K562 (cell line): ENCODE data around the gene GALNS. TPM values are rescaled to one million over a fixed set of nuclear protein-coding genes. Genes with fewer than 3 reads are reported as not detected.

Source experiments
- GATAD2B ChIP-seq: fragments of 450-650 bp; IDR thresholded peaks from 2 replicates; pipeline ENCODE4 v1.6.1; 2017; ENCODE audit warnings: mild to moderate bottlenecking, borderline replicate concordance
- L3MBTL2 ChIP-seq: fragments of 450-650 bp; IDR thresholded peaks from 2 replicates; pipeline ENCODE4 v1.6.1; 2016; ENCODE audit warnings: mild to moderate bottlenecking, moderate library complexity
- MAFF ChIP-seq: IDR thresholded peaks from 2 replicates; pipeline ENCODE4 v1.6.1; 2012; ENCODE audit warnings: low read length, improper control_type of control experiment
- NONO ChIP-seq, 2 experiments: fragments of 200-400 bp in 1 of 2; fragments of 450-650 bp in 1 of 2; formaldehyde crosslinking in 1 of 2; IDR thresholded peaks; 2 replicates each; pipeline ENCODE4 v1.6.1; 2017; ENCODE audit warnings: low read depth in 2 of 2, mild to moderate bottlenecking in 2 of 2, moderate library complexity in 2 of 2, low read length in 1 of 2
- PHTF2 ChIP-seq: fragments of 250-450 bp; sonication (Bioruptor Pico); IDR thresholded peaks from 2 replicates; pipeline ENCODE4 v1.5.0; 2021; ENCODE audit warnings: mild to moderate bottlenecking
- SRF ChIP-seq, 2 experiments: fragments of 250-450, 450-650 bp in 1 of 2; sonication (Bioruptor Pico) in 1 of 2; sonication (generic) in 1 of 2; formaldehyde crosslinking; IDR thresholded peaks; 2 replicates each; pipeline versions ENCODE4 v1.5.0 to v1.5.1; 2020 to 2022; ENCODE audit warnings: mild to moderate bottlenecking in 1 of 2, missing genetic modification reagents in 1 of 2
- TCF7L2 ChIP-seq: fragments of 150-350 bp; IDR thresholded peaks from 2 replicates; pipeline ENCODE4 v1.6.1; 2016; ENCODE audit warnings: low read depth, mild to moderate bottlenecking, low read length, moderate library complexity
- ZEB2 ChIP-seq: fragments of 450-650 bp; IDR thresholded peaks from 2 replicates; pipeline ENCODE4 v1.6.1; 2016
- polyA plus RNA-seq, 8 experiments: library from polyadenylated mRNA; depleted of rRNA in 4 of 8; stranded (reverse) in 5 of 8; unstranded in 3 of 8; fragments of >200 nt; fragmentation: Nextera tagmentation in 2 of 8; fragmentation: Illumina TruSeq in 1 of 8; extraction: Ambion mirVana in 2 of 8; extraction: Trizol in 1 of 8; gene quantifications; 2 replicates each; pipeline versions ENCODE4 v1.2.1 to v1.2.3, GENCODE V29; 2011 to 2014; ENCODE audit warnings: inconsistent platforms in 1 of 8, missing spikeins in 1 of 8
- total RNA-seq, 7 experiments: library from RNA; depleted of rRNA in 6 of 7; stranded (reverse); fragments of >200 nt in 6 of 7; fragmentation: Illumina TruSeq in 2 of 7; extraction: Trizol in 2 of 7; gene quantifications; 2 replicates each; pipeline versions ENCODE4 v1.2.1 to v1.2.3, GENCODE V29; 2011 to 2021; ENCODE audit warnings: low replicate concordance in 1 of 7
- TF ChIP-seq, protein P1 (sequence below): fragments of 200-800 bp; sonication (Bioruptor generic); IDR thresholded peaks from 2 replicates; pipeline ENCODE4 v1.6.1; 2017; ENCODE audit warnings: missing genetic modification characterization, missing compliant biosample characterization
- TF ChIP-seq, protein P2 (sequence below): sonication (generic); formaldehyde crosslinking; IDR thresholded peaks from 2 replicates; pipeline ENCODE4 v1.8.0; 2022; ENCODE audit warnings: mild to moderate bottlenecking, missing genetic modification reagents
- TF ChIP-seq, protein P3 (sequence below): fragments of 250-450 bp; sonication (Bioruptor Pico); IDR thresholded peaks from 2 replicates; pipeline ENCODE4 v1.9.0; 2021; ENCODE audit warnings: mild to moderate bottlenecking, inconsistent platforms
- TF ChIP-seq, protein P4 (sequence below): sonication (generic); formaldehyde crosslinking; IDR thresholded peaks from 2 replicates; pipeline ENCODE4 v1.8.1; 2023; ENCODE audit warnings: mild to moderate bottlenecking, missing genetic modification reagents, moderate library complexity
- TF ChIP-seq, protein P5 (sequence below): fragments of 450-650 bp; IDR thresholded peaks from 2 replicates; pipeline ENCODE4 v1.6.1; 2018; ENCODE audit not compliant: partially characterized antibody
- TF ChIP-seq, protein P6 (sequence below): fragments of 250-450 bp; sonication (Bioruptor Pico); IDR thresholded peaks from 2 replicates; pipeline ENCODE4 v1.4.0; 2020; ENCODE audit warnings: mild to moderate bottlenecking

Gene GALNS
- total and polyA plus RNA-seq, 9 of the 15 experiments (the other 6 are each of a cell fraction or from before 2014, with no cell fraction given) = 0.38 to 13.2 (median 4.3) TPM

DNA sequence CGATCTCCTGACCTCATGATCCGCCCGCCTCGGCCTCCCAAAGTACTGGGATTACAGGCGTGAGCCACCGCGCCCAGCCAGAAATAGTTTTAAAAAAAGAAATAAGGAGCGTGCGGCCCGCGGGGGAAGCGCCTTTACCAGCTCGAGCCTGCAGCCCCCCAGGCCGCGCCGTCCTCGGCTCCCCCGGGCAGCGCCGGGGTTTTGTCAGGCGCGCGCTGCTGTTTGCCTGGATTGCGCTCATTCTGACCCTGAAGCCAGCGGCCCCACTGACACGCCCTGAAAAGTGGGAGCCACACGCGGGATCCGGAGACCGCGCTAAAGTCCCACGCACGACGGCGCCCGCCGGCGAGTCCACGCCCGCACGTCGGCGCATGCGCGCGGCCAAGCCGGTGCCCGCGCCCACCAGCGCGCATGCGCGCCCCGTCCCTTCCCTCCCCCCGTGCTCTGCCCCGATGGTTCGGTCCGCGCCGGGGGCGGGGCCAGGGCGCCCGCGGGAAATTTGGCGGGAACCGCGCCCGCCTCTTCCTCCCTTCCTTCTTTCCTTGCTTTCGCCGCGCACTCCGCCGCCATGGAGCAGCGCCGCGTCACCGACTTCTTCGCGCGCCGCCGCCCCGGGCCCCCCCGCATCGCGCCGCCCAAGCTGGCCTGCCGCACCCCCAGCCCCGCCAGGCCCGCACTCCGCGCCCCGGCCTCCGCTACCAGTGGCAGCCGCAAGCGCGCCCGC is 53.3 kb downstream of the GALNS start, which contains the start of gene CDT1 (continued):
- TF ChIP-seq TCF7L2 (peak; percentile 88), PHTF2 (CRISPR knock-in tag) (no peak; the same call in 1 of the 2 replicates), MAFF (no peak), SRF (CRISPR knock-in tag; IDR thresholded peaks at IDR 0.05) (no peak), NONO (IDR thresholded peaks at IDR 0.05; ENCODE audit: low read depth in 2 of 2, low read length in 1 of 2) (peak in 1 of 2 experiments; percentile 97; a peak in 2 of 4 replicates), L3MBTL2 (peak; percentile 86), ZEB2 (0 out of 2 replicates have a peak, but pooled peaks have one; percentile 12), GATAD2B (peak; percentile 99)
- TF ChIP-seq, protein P1, sequence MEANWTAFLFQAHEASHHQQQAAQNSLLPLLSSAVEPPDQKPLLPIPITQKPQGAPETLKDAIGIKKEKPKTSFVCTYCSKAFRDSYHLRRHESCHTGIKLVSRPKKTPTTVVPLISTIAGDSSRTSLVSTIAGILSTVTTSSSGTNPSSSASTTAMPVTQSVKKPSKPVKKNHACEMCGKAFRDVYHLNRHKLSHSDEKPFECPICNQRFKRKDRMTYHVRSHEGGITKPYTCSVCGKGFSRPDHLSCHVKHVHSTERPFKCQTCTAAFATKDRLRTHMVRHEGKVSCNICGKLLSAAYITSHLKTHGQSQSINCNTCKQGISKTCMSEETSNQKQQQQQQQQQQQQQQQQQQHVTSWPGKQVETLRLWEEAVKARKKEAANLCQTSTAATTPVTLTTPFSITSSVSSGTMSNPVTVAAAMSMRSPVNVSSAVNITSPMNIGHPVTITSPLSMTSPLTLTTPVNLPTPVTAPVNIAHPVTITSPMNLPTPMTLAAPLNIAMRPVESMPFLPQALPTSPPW = peak; percentile 89
- TF ChIP-seq, protein P2, sequence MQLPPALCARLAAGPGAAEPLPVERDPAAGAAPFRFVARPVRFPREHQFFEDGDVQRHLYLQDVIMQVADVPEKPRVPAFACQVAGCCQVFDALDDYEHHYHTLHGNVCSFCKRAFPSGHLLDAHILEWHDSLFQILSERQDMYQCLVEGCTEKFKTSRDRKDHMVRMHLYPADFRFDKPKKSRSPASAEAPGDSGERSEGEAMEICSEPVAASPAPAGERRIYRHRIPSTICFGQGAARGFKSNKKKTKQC (CRISPR knock-in tag) = 0 out of 2 replicates have a peak, but pooled peaks have one; percentile 49
- TF ChIP-seq, protein P3, sequence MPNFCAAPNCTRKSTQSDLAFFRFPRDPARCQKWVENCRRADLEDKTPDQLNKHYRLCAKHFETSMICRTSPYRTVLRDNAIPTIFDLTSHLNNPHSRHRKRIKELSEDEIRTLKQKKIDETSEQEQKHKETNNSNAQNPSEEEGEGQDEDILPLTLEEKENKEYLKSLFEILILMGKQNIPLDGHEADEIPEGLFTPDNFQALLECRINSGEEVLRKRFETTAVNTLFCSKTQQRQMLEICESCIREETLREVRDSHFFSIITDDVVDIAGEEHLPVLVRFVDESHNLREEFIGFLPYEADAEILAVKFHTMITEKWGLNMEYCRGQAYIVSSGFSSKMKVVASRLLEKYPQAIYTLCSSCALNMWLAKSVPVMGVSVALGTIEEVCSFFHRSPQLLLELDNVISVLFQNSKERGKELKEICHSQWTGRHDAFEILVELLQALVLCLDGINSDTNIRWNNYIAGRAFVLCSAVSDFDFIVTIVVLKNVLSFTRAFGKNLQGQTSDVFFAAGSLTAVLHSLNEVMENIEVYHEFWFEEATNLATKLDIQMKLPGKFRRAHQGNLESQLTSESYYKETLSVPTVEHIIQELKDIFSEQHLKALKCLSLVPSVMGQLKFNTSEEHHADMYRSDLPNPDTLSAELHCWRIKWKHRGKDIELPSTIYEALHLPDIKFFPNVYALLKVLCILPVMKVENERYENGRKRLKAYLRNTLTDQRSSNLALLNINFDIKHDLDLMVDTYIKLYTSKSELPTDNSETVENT (CRISPR knock-in tag) = peak; percentile 86
- TF ChIP-seq, protein P4, sequence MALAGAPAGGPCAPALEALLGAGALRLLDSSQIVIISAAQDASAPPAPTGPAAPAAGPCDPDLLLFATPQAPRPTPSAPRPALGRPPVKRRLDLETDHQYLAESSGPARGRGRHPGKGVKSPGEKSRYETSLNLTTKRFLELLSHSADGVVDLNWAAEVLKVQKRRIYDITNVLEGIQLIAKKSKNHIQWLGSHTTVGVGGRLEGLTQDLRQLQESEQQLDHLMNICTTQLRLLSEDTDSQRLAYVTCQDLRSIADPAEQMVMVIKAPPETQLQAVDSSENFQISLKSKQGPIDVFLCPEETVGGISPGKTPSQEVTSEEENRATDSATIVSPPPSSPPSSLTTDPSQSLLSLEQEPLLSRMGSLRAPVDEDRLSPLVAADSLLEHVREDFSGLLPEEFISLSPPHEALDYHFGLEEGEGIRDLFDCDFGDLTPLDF (CRISPR knock-in tag) = peak; percentile 96
- TF ChIP-seq, protein P5, sequence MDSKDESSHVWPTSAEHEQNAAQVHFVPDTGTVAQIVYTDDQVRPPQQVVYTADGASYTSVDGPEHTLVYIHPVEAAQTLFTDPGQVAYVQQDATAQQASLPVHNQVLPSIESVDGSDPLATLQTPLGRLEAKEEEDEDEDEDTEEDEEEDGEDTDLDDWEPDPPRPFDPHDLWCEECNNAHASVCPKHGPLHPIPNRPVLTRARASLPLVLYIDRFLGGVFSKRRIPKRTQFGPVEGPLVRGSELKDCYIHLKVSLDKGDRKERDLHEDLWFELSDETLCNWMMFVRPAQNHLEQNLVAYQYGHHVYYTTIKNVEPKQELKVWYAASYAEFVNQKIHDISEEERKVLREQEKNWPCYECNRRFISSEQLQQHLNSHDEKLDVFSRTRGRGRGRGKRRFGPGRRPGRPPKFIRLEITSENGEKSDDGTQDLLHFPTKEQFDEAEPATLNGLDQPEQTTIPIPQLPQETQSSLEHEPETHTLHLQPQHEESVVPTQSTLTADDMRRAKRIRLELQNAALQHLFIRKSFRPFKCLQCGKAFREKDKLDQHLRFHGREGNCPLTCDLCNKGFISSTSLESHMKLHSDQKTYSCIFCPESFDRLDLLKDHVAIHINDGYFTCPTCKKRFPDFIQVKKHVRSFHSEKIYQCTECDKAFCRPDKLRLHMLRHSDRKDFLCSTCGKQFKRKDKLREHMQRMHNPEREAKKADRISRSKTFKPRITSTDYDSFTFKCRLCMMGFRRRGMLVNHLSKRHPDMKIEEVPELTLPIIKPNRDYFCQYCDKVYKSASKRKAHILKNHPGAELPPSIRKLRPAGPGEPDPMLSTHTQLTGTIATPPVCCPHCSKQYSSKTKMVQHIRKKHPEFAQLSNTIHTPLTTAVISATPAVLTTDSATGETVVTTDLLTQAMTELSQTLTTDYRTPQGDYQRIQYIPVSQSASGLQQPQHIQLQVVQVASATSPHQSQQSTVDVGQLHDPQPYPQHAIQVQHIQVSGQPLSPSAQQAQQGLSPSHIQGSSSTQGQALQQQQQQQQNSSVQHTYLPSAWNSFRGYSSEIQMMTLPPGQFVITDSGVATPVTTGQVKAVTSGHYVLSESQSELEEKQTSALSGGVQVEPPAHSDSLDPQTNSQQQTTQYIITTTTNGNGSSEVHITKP = peak; percentile 98
- TF ChIP-seq, protein P6, sequence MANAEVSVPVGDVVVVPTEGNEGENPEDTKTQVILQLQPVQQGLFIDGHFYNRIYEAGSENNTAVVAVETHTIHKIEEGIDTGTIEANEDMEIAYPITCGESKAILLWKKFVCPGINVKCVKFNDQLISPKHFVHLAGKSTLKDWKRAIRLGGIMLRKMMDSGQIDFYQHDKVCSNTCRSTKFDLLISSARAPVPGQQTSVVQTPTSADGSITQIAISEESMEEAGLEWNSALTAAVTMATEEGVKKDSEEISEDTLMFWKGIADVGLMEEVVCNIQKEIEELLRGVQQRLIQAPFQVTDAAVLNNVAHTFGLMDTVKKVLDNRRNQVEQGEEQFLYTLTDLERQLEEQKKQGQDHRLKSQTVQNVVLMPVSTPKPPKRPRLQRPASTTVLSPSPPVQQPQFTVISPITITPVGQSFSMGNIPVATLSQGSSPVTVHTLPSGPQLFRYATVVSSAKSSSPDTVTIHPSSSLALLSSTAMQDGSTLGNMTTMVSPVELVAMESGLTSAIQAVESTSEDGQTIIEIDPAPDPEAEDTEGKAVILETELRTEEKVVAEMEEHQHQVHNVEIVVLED (CRISPR knock-in tag) = peak; percentile 73
